Ovary (tissue), 9 donors: ENCODE data around the gene PTPRK. TPM values are rescaled to one million over a fixed set of nuclear protein-coding genes. Genes with fewer than 3 reads are reported as not detected.

ENCODE experiments used
- DNase-seq, 5 donors: peaks; one replicate each; pipeline ENCODE4 v3.0.0-alpha.2; 2019 to 2020
- H3K27ac ChIP-seq, 2 donors: fragments of 200-600 bp; one replicate each; pipeline versions ENCODE4 v1.5.1 to v1.8.0; 2019 to 2022
- H3K27me3 ChIP-seq: fragments of 200-600 bp; one replicate; pipeline ENCODE4 v1.8.0; 2022
- H3K36me3 ChIP-seq: fragments of 200-600 bp; sonication (generic); one replicate; pipeline ENCODE4 v1.5.1; 2019
- H3K4me1 ChIP-seq: one replicate; pipeline ENCODE4 v1.8.1; 2013; ENCODE audit warnings: mild to moderate bottlenecking, moderate library complexity; ENCODE audit not compliant: insufficient read depth
- H3K4me3 ChIP-seq: fragments of 200-600 bp; sonication (generic); one replicate; pipeline ENCODE4 v1.5.1; 2017
- H3K9me3 ChIP-seq, 2 donors: fragments of 200-600 bp in 1 of 2; sonication (generic) in 1 of 2; one replicate each; pipeline versions ENCODE4 v1.5.1 to v1.8.1; 2013 to 2019; ENCODE audit warnings: mild to moderate bottlenecking in 1 of 2, moderate library complexity in 1 of 2
- CTCF ChIP-seq, 3 donors: fragments of 450-650 bp in 2 of 3; fragments of 200-600 bp in 1 of 3; IDR thresholded peaks; one replicate each; pipeline versions ENCODE4 v1.5.1 to v1.8.0; 2016 to 2022; ENCODE audit warnings: antibody characterized with exemption in 3 of 3, mild to moderate bottlenecking in 1 of 3
- EP300 ChIP-seq: sonication (generic); formaldehyde crosslinking; IDR thresholded peaks from one replicate; pipeline ENCODE4 v1.6.1; 2017; ENCODE audit warnings: antibody characterized with exemption
- POLR2A ChIP-seq: fragments of 450-650 bp; IDR thresholded peaks from one replicate; pipeline ENCODE4 v1.6.1; 2017; ENCODE audit warnings: antibody characterized with exemption, mild to moderate bottlenecking, moderate library complexity
- WGBS, 3 donors: extraction: QIAGEN DNeasy Blood & Tissue Kit in 1 of 3; methylation state at CpG; one replicate each; pipeline versions ENCODE4 v1.1.5 to v1.1.7; 2013 to 2017; 5-methylcytosine and 5-hydroxymethylcytosine counted together
- intact Hi-C, 4 donors: fragments of 100-400 bp; cut with DNase I; formaldehyde crosslinking; loops; one replicate each; pipeline versions ENCODE4 v1.11.0 to v1.15.1; 2022 to 2023
- polyA plus RNA-seq, 2 donors: library from polyadenylated mRNA; stranded (reverse); fragments of 200-250 nt in 1 of 2; fragments of 350-450 nt in 1 of 2; fragmentation: Illumina TruSeq in 1 of 2; extraction: RNeasy Lipid Tissue Mini Kit (QIAGEN cat#74804) in 1 of 2; gene quantifications; one replicate each; pipeline ENCODE4 v1.2.3, GENCODE V29; 2013 to 2014
- total RNA-seq, 7 donors: library from RNA; depleted of rRNA in 2 of 7; stranded (reverse); fragments of >200 nt in 2 of 7; fragmentation: NEBNext Ultra II Directional in 3 of 7; extraction: Animal tissue kit (Norgen Biotek cat#: 25700) in 3 of 7; gene quantifications; one replicate each; pipeline versions ENCODE4 v1.1.0 to v1.2.4, GENCODE V29; 2016 to 2023
- donor health status: DM: no; HTN: no; CAD: no; lungs with moderate emphysema.
- donor health status: DM: no; HTN: no; CAD: no.
- donor health status: Bipolar disorder and iron deficiency.
- donor health status: DM: yes; HTN: yes; CAD: no.
- donor health status: DM: no; HTN: no; CAD: no.
- donor health status: DM: yes; HTN: yes; CAD: no.

Gene PTPRK
- total and polyA plus RNA-seq, 9 donors = 24.0 to 50.7 (median 44.1) TPM

GRCh38 chr6:128230267-128230989, 290.0 kb downstream of the PTPRK start:
- H3K4me3 ChIP-seq = no peak overlapping the region
- TF ChIP-seq POLR2A = no peak
- TF ChIP-seq CTCF (IDR thresholded peaks at IDR 0.05) = no peak
- no peak for TF ChIP-seq EP300
- H3K27ac ChIP-seq = no peak overlapping the region
- DNase-seq = no peak
- intact Hi-C loops = no loop called here
- WGBS, 3 donors = 86 to 93% (median 91%) methylated on average over 7 of the region's 7 CpGs
- H3K4me1 ChIP-seq = no peaks in the 10 kb centered on the region
- no peaks in the 10 kb centered on the region for H3K36me3 ChIP-seq
- H3K27me3 ChIP-seq = no peaks in the 10 kb centered on the region
- H3K9me3 ChIP-seq = no peaks in the 10 kb centered on the region

- intact Hi-C loops = loop anchor here in 1 of 4 donors (5.0 kb wide), 1 partner anchor 77 kb away; no protein-coding TSS in a partner anchor
- H3K36me3 ChIP-seq = no peaks in the 10 kb centered on the region
Observed at GRCh38 chr6:128225612-128226011, 294.8 kb downstream of the PTPRK start.

GRCh38 chr6:128216917-128217316, 303.5 kb downstream of the PTPRK start:
- no peak for TF ChIP-seq EP300
- no peak for TF ChIP-seq CTCF (IDR thresholded peaks at IDR 0.05)
- TF ChIP-seq POLR2A = no peak
- no peak overlapping the region for H3K27ac ChIP-seq
- no peak overlapping the region for H3K4me3 ChIP-seq
- no peaks in the 10 kb centered on the region for H3K4me1 ChIP-seq
- intact Hi-C loops = no loop called here
- no peaks in the 10 kb centered on the region for H3K9me3 ChIP-seq
- no peak for DNase-seq
- H3K27me3 ChIP-seq = no peaks in the 10 kb centered on the region
- no peaks in the 10 kb centered on the region for H3K36me3 ChIP-seq
- WGBS, 3 donors = 93 to 94% (median 94%) methylated on average over 5 of the region's 5 CpGs

More at GRCh38 chr6:128225612-128226011, 294.8 kb downstream of the PTPRK start:
- no peak overlapping the region for H3K27ac ChIP-seq
- no peak for DNase-seq
- no peaks in the 10 kb centered on the region for H3K9me3 ChIP-seq
- TF ChIP-seq EP300 (no peak), CTCF (IDR thresholded peaks at IDR 0.05) (no peak), POLR2A (no peak)
- H3K4me1 ChIP-seq = no peaks in the 10 kb centered on the region
- H3K4me3 ChIP-seq = no peak overlapping the region
- H3K27me3 ChIP-seq = no peaks in the 10 kb centered on the region

GRCh38 chr6:128209771-128210170, 310.6 kb downstream of the PTPRK start:
- WGBS, 3 donors = 74 to 94% (median 93%) methylated on average over 3 of the region's 3 CpGs
- Histone ChIP-seq H3K9me3 (no peaks in the 10 kb centered on the region), H3K27ac (no peak overlapping the region), H3K36me3 (no peaks in the 10 kb centered on the region), H3K4me3 (no peak overlapping the region), H3K27me3 (no peaks in the 10 kb centered on the region), H3K4me1 (no peaks in the 10 kb centered on the region)
- no peak for DNase-seq
- TF ChIP-seq POLR2A (no peak), CTCF (IDR thresholded peaks at IDR 0.05) (no peak), EP300 (no peak)
- intact Hi-C loops = no loop called here
